H1 (cell line): ENCODE measurements around the gene CERKL. TPM values are rescaled to one million over a fixed set of nuclear protein-coding genes. Genes with fewer than 3 reads are reported as not detected.

Source experiments
- NANOG ChIP-seq: IDR thresholded peaks from 2 replicates; pipeline ENCODE4 v1.6.1; 2011; ENCODE audit warnings: low read length, low read depth, mild to moderate bottlenecking, inconsistent platforms; ENCODE audit not compliant: insufficient read depth, poor library complexity, severe bottlenecking
- POLR2AphosphoS5 ChIP-seq: IDR thresholded peaks from 2 replicates; pipeline ENCODE4 v1.6.1; 2011; ENCODE audit warnings: low read depth, low read length
- polyA plus RNA-seq, 7 experiments: library from polyadenylated mRNA; depleted of rRNA in 3 of 7; stranded (reverse) in 5 of 7; unstranded in 2 of 7; fragments of >200 nt in 5 of 7; fragments of 200-250 nt in 2 of 7; gene quantifications; 1 replicate in 5 of 7; 2 replicates in 1 of 7; 4 replicates in 1 of 7; pipeline versions ENCODE4 v1.2.1 to v1.2.3, GENCODE V29; 2011 to 2013; ENCODE audit warnings: missing spikeins in 2 of 7, mixed read lengths in 2 of 7
- total RNA-seq: library from RNA; stranded (reverse); fragmentation: NEBNext Ultra II Directional; extraction: Animal tissue kit (Norgen Biotek cat#: 25700); gene quantifications from 2 replicates; pipeline ENCODE4 v1.2.1, GENCODE V29; 2021

The CERKL gene
- total and polyA plus RNA-seq, 2 of the 8 experiments (the other 6 are each of a cell fraction or from before 2014, with no cell fraction given), result 0.05 TPM; not detected in 1

DNA sequence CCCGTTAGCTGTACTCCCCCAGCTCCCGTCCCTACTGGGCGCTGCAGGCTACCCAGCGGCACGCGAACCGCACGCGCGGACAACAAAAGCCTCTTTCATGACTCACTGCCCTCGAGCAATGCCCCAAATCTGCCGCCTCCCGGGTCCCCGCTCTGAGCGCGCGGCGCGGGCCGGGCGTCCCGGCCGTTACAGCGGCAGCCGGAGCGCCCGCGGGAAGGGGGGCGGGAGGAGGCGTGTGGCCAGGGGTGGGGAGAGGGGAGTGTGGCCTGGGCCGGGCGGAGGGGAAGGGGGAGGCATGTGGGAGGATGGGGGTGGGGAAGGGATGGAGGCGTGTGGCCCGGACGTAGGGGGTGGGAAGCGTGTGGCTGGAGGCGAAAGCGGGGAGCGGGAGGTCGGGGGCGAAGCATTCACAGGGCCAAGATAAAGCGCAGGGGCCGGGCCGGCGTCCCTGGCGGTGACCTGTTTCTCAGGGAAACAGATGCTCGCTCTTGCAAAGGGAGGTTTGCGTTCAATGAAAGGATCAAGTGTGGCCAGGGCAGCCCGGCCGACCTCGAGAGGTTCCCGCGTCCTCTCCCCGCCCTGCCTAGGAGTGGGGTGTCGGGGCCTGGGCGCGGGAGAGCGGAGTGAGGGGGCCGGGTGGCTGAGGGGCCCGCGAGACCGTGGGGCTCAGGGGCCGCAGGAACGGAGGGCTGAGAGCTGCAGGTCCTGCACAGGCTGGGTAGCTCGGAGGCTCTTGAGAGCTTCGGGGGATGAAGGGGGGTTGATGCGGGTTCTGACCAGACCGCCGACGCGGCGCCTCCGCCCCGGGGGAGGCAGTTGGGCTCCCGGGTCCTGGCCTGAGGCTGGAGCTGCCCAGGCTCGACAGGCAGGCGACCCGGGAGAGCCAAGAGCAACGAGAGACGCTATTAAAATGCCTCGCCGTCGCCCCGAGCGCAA, 26.9 kb upstream of the CERKL start (continued):
- TF ChIP-seq POLR2AphosphoS5 (0 out of 2 replicates have a peak, but pooled peaks have one; percentile 36), NANOG (peak; percentile 21)
